ENCODE results near the gene JUP. TPM values are rescaled to one million over a fixed set of nuclear protein-coding genes. Genes with fewer than 3 reads are reported as not detected.
"Not testable (repeated sequence)": the region's sequence is repeated elsewhere in the genome, so short reads cannot be mapped to it uniquely, and the experiment has no call there.

The JUP gene
- total RNA-seq = 749 and 895 TPM in 2 replicates

GRCh38 chr17:41786227-41787020 is at the start of gene JUP:
Gene JUP (minus strand): TSS chr17:41786711. CDS start chr17:41771854, 14,857 bp downstream.
- Histone ChIP-seq H3K27me3 (ENCODE audit: control insufficient read depth, insufficient read depth, low read length) (no peaks in the 10 kb centered on the region), H3K4me3 (ENCODE audit: low read depth, low read length) (peak within 1 kb of the TSS; percentile 78), H3K36me3 (ENCODE audit: control insufficient read depth, insufficient read depth, low read length) (no peaks in the 10 kb centered on the region)
- TF ChIP-seq CTCF (IDR thresholded peaks at IDR 0.05; ENCODE audit: insufficient read depth, low read length, poor library complexity, severe bottlenecking) = no peak
- peak; percentile 99 for DNase-seq (ENCODE audit: low read depth)

DNA sequence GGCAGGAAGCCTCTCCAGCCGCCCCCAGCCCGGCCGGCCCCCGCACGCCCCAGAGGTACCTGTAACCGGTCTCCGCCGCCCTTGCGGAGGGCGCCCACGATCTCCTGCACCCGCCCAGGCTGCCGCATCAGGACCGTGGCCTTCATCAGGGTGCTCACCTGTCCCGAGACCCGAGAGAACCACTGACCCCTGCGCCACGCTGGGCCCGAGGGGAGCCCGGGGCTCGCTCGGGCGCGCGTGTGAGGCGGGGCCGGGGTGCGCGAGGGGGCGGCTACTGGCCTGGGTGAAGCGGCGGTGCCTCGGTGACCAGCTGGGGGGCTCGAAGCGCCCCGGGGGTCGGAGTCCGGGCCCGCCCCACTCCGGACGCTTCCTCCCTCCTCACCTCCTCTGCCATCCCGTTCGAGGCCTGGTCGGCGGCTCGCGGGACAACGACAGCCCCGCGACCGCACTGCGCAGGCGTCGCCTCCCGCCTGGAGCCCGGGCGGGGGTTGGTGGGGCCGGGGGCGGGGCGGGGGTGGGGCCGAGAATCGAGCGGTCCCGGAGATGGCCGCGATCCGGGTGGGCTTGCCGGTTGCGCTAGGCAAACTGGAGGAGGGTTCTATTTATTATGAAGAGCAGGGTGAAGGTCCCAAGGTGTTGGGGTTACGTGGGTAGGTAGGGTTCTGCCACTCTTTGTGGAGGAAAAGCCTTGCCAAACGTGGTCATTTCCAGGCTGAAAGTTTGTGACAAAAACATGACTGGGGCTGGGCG is 49.5 kb upstream of the JUP start, which contains the start of gene NT5C3B:
NT5C3B (minus strand) TSS at position 433 of the 750 bp plus-strand sequence; CDS start at position 394, 39 bp downstream.
- no peak for DNase-seq (ENCODE audit: low read depth)
- no peaks in the 10 kb centered on the region for H3K27me3 ChIP-seq (ENCODE audit: control insufficient read depth, insufficient read depth, low read length)
- TF ChIP-seq CTCF (IDR thresholded peaks at IDR 0.05; ENCODE audit: insufficient read depth, low read length, poor library complexity, severe bottlenecking) = no peak
- peak within 1 kb of the TSS; percentile 81 for H3K4me3 ChIP-seq (ENCODE audit: low read depth, low read length)
- peaks cover 1% of the 10 kb centered on the region for H3K36me3 ChIP-seq (ENCODE audit: control insufficient read depth, insufficient read depth, low read length)

GRCh38 chr17:41835214-41835799 is 48.8 kb upstream of the JUP start:
- Histone ChIP-seq H3K27me3 (ENCODE audit: control insufficient read depth, insufficient read depth, low read length) (no peaks in the 10 kb centered on the region), H3K36me3 (ENCODE audit: control insufficient read depth, insufficient read depth, low read length) (peaks cover 2% of the 10 kb centered on the region), H3K4me3 (ENCODE audit: low read depth, low read length) (peak overlapping the region; percentile 81)
- TF ChIP-seq CTCF (IDR thresholded peaks at IDR 0.05; ENCODE audit: insufficient read depth, low read length, poor library complexity, severe bottlenecking) = no peak
- no peak for DNase-seq (ENCODE audit: low read depth)

- H3K4me3 ChIP-seq (ENCODE audit: low read depth, low read length); DNase-seq (ENCODE audit: low read depth); H3K36me3 ChIP-seq (ENCODE audit: control insufficient read depth, insufficient read depth, low read length): not testable (repeated sequence)
Observed at GRCh38 chr17:41829961-41830360, 43.5 kb upstream of the JUP start.

GRCh38 chr17:41825175-41825845 is 38.8 kb upstream of the JUP start:
- DNase-seq (ENCODE audit: low read depth) = no peak
- Histone ChIP-seq H3K36me3 (ENCODE audit: control insufficient read depth, insufficient read depth, low read length) (no peaks in the 10 kb centered on the region), H3K27me3 (ENCODE audit: control insufficient read depth, insufficient read depth, low read length) (no peaks in the 10 kb centered on the region), H3K4me3 (ENCODE audit: low read depth, low read length) (no peak overlapping the region)
- TF ChIP-seq CTCF (IDR thresholded peaks at IDR 0.05; ENCODE audit: insufficient read depth, low read length, poor library complexity, severe bottlenecking) = no peak

More at GRCh38 chr17:41829961-41830360, 43.5 kb upstream of the JUP start:
- not testable (repeated sequence) for H3K27me3 ChIP-seq (ENCODE audit: control insufficient read depth, insufficient read depth, low read length)

Data from kidney epithelial cell (primary cell).